LNCAP (cell line): Measurements from ENCODE around the gene TRAP1.
A peak's percentile ranks its signal among the peaks of the same experiment; 100 is the strongest.

Experiments used
- TF ChIP-seq, protein P1 (sequence below): fragments of 450-650 bp; IDR thresholded peaks from 2 replicates; pipeline ENCODE4 v1.5.1; 2017; ENCODE audit warnings: mild to moderate bottlenecking

Gene TRAP1

DNA sequence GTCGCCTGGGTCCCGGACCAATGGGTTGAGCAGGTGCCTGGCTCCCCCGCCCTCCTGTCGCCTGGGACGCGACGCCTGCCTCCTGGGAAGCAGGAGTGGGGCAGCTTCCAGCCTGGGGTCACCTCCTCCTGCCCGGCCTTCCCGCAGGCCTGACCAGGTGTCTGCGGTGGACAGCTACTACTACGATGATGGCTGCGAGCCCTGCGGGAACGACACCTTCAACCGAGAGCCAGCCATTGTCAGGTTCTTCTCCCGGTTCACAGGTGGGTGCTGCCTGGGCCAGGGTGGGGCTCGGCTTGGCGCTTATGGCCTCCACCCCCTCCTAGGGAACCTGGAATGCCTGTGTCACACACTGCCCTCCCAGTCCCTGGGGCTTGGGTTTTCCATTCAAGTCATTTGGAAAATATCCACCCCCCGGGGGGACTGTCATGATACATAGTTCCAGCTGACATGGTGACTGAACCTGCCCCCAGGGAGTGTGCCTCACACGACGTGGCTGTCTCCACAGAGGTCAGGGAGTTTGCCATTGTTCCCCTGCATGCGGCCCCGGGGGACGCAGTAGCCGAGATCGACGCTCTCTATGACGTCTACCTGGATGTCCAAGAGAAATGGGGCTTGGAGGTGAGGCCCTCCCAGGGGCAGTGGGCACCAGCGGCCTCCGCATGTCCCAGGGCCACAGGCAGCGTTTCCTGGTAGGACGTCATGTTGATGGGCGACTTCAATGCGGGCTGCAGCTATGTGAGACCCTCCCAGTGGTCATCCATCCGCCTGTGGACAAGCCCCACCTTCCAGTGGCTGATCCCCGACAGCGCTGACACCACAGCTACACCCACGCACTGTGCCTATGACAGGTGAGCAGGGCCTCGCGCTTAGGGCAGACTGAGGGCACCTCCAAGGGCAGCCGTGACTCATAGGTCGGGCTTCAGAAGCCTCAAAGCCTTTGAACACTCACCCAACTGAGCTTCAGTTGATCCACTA, 60.5 kb downstream of the TRAP1 start:
- TF ChIP-seq, protein P1, sequence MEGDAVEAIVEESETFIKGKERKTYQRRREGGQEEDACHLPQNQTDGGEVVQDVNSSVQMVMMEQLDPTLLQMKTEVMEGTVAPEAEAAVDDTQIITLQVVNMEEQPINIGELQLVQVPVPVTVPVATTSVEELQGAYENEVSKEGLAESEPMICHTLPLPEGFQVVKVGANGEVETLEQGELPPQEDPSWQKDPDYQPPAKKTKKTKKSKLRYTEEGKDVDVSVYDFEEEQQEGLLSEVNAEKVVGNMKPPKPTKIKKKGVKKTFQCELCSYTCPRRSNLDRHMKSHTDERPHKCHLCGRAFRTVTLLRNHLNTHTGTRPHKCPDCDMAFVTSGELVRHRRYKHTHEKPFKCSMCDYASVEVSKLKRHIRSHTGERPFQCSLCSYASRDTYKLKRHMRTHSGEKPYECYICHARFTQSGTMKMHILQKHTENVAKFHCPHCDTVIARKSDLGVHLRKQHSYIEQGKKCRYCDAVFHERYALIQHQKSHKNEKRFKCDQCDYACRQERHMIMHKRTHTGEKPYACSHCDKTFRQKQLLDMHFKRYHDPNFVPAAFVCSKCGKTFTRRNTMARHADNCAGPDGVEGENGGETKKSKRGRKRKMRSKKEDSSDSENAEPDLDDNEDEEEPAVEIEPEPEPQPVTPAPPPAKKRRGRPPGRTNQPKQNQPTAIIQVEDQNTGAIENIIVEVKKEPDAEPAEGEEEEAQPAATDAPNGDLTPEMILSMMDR = no peak

DNA sequence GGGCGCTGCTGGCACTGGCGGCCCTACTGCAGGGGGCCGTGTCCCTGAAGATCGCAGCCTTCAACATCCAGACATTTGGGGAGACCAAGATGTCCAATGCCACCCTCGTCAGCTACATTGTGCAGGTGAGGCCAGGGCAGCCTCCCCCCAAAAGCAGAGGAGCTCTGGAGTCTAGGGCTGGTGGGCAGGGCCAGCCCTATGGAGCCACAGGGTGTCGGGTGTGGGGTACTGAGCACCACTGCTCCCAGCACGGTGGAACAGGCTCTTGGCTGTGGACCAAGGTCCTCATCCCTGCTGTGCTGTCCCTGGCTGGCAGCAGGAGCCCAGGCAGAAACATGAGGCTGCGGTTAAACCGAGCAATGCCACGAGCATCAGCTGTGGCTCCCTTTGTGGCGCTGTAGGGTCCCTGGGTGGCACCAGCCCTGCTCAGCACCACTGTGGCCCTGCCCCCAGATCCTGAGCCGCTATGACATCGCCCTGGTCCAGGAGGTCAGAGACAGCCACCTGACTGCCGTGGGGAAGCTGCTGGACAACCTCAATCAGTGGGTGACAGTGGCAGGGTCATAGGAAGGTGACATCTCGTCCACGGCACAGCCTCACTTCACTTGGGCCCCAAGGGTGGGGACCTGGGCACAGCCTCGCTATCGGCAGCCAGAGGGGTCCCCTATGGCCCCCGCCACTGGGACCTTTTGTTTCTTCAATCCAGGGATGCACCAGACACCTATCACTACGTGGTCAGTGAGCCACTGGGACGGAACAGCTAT, 61.7 kb downstream of the TRAP1 start:
- TF ChIP-seq, protein P1 = no peak

- TF ChIP-seq, protein P1 = no peak
These were observed 62.3 kb downstream of the TRAP1 start for GRCh38 chr16:3655030-3655395.

- TF ChIP-seq, protein P1 = peak; percentile 82
These were observed 62.9 kb downstream of the TRAP1 start, which contains the start of gene DNASE1 for GRCh38 chr16:3654249-3654991. Gene DNASE1 (plus strand): TSS chr16:3654691. CDS start chr16:3655374, 683 bp downstream.

DNA sequence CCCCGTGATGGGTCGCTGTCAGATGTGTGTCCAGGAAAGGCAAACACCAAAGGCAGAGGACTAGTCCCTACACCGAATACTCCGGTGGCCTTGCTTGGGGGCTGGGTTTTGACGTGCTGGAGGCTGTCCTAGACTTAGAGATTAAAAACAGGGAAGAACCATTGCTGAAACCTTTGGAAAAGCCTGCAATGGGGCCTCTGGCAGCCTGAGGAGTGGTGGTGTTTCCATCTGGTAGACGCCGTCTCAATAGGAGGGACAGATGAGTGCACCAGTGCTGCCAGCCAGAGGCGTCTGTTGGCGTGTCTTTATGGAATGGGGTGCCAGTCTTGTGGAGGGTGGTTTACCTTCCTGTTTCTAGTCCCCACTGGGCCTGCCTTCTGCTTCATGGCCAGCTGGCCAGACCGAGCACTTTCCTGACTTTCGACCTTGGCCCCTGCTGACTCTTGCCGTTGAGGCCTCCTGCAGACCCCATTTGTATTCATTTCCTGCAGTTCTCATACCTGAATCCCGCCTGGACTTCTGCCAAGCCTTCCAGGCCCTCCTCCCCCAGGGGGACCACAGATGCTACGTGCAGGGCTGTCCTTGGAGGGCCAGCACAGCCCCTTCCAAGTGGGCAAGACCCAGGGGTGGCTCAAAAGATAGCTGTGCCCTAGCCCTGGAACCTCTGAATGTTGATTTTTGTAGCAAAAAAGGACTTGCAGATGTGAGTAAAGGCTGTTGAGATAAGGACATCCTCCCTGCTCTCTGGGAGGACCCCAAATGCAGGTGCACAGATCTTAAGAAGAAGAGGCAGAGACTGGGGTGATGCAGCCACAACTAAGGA, 64.7 kb downstream of the TRAP1 start:
- TF ChIP-seq, protein P1 = no peak

- TF ChIP-seq, protein P1 = no peak
These were observed 65.6 kb downstream of the TRAP1 start for GRCh38 chr16:3651461-3652372.
